ENCODE data around the gene TMEM231. TPM values are rescaled to one million over a fixed set of nuclear protein-coding genes. Genes with fewer than 3 reads are reported as not detected.
A peak's percentile ranks its signal among the peaks of the same experiment; 100 is the strongest.

Gene TMEM231
- total and polyA plus RNA-seq, 9 of the 15 experiments (the other 6 are each of a cell fraction or from before 2014, with no cell fraction given) = 1.6 to 27.6 (median 9.1) TPM

- TF ChIP-seq SMAD1 (IDR thresholded peaks at IDR 0.05; ENCODE audit: low read depth, low read length, partially characterized antibody) (no peak), ZNF445 (CRISPR knock-in tag; IDR thresholded peaks at IDR 0.05; ENCODE audit: low read depth) (no peak), TFAM (CRISPR knock-in tag; conservative IDR thresholded peaks at IDR 0.05) (no peak), TCF7 (IDR thresholded peaks at IDR 0.05; ENCODE audit: borderline replicate concordance) (0 out of 2 replicates have a peak, but pooled peaks have one; percentile 48), CREB3L1 (IDR thresholded peaks at IDR 0.05; ENCODE audit: borderline replicate concordance, low read depth) (peak; percentile 53; the same call in 1 of the 2 replicates), RCOR1 (IDR thresholded peaks at IDR 0.05; ENCODE audit: borderline replicate concordance in 1 of 2, low read depth in 2 of 2, low read length in 2 of 2) (peak in 1 of 2 experiments; percentile 45; a peak in 1 of 4 replicates), FOS (IDR thresholded peaks at IDR 0.05; ENCODE audit: extremely low read depth, insufficient read length) (no peak), ADNP (tag; IDR thresholded peaks at IDR 0.05) (no peak), NRF1 (conservative IDR thresholded peaks at IDR 0.05 in 1 of 2, IDR thresholded peaks at IDR 0.05 in 1 of 2) (peak; percentile 36 to 42; a peak in 3 of 4 replicates), HDAC2 (IDR thresholded peaks at IDR 0.05) (no peak; the same call in 1 of the 2 replicates), TOE1 (IDR thresholded peaks at IDR 0.05; ENCODE audit: borderline replicate concordance) (no peak), TOE1 (CRISPR knock-in tag; IDR thresholded peaks at IDR 0.05; ENCODE audit: borderline replicate concordance, low read depth) (peak; percentile 90; the same call in 1 of the 2 replicates), TCF15 (CRISPR knock-in tag; IDR thresholded peaks at IDR 0.05) (no peak), MYNN (IDR thresholded peaks at IDR 0.05) (peak; percentile 95), MYNN (CRISPR knock-in tag; IDR thresholded peaks at IDR 0.05) (no peak), ZBTB9 (CRISPR knock-in tag; IDR thresholded peaks at IDR 0.05) (peak; percentile 41; the same call in 1 of the 2 replicates), MAX (CRISPR knock-in tag; IDR thresholded peaks at IDR 0.05) (peak; percentile 85)
- TF ChIP-seq, protein P1, sequence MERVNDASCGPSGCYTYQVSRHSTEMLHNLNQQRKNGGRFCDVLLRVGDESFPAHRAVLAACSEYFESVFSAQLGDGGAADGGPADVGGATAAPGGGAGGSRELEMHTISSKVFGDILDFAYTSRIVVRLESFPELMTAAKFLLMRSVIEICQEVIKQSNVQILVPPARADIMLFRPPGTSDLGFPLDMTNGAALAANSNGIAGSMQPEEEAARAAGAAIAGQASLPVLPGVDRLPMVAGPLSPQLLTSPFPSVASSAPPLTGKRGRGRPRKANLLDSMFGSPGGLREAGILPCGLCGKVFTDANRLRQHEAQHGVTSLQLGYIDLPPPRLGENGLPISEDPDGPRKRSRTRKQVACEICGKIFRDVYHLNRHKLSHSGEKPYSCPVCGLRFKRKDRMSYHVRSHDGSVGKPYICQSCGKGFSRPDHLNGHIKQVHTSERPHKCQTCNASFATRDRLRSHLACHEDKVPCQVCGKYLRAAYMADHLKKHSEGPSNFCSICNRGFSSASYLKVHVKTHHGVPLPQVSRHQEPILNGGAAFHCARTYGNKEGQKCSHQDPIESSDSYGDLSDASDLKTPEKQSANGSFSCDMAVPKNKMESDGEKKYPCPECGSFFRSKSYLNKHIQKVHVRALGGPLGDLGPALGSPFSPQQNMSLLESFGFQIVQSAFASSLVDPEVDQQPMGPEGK (CRISPR knock-in tag; IDR thresholded peaks at IDR 0.05; ENCODE audit: borderline replicate concordance) = no peak
- TF ChIP-seq, protein P2, sequence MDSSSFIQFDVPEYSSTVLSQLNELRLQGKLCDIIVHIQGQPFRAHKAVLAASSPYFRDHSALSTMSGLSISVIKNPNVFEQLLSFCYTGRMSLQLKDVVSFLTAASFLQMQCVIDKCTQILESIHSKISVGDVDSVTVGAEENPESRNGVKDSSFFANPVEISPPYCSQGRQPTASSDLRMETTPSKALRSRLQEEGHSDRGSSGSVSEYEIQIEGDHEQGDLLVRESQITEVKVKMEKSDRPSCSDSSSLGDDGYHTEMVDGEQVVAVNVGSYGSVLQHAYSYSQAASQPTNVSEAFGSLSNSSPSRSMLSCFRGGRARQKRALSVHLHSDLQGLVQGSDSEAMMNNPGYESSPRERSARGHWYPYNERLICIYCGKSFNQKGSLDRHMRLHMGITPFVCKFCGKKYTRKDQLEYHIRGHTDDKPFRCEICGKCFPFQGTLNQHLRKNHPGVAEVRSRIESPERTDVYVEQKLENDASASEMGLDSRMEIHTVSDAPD (CRISPR knock-in tag; IDR thresholded peaks at IDR 0.05) = no peak
- TF ChIP-seq, protein P3, sequence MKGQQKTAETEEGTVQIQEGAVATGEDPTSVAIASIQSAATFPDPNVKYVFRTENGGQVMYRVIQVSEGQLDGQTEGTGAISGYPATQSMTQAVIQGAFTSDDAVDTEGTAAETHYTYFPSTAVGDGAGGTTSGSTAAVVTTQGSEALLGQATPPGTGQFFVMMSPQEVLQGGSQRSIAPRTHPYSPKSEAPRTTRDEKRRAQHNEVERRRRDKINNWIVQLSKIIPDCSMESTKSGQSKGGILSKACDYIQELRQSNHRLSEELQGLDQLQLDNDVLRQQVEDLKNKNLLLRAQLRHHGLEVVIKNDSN (CRISPR knock-in tag; IDR thresholded peaks at IDR 0.05) = no peak
These were observed at the start of gene TMEM231 (continued) for GRCh38 chr16:75555707-75556430.
